SK-MEL-5 (cell line): ENCODE measurements around the gene RAB22A. TPM values are rescaled to one million over a fixed set of nuclear protein-coding genes. Genes with fewer than 3 reads are reported as not detected.
"Not testable (repeated sequence)": the region's sequence is repeated elsewhere in the genome, so short reads cannot be mapped to it uniquely, and the experiment has no call there.

Source experiments
- DNase-seq: peaks from one replicate; pipeline ENCODE4 v3.0.0-alpha.2; 2016; ENCODE audit warnings: low read depth, low spot score
- in situ Hi-C: cut with HindIII; loops from 2 replicates; pipeline ENCODE4 v1.10.0; 2016; ENCODE audit warnings: low sequenced_read_pairs, high pct_unique_total_duplicates, low pct_unique_long_range_greater_than_20kb
- total RNA-seq: library from RNA; depleted of rRNA; stranded (reverse); fragments of >200 nt; shearing (Covaris generic); gene quantifications from 2 replicates; pipeline ENCODE4 v1.2.3, GENCODE V29; 2014

Gene RAB22A
- total RNA-seq, 1 experiment from 2014 or later, result 18.0 TPM

DNA sequence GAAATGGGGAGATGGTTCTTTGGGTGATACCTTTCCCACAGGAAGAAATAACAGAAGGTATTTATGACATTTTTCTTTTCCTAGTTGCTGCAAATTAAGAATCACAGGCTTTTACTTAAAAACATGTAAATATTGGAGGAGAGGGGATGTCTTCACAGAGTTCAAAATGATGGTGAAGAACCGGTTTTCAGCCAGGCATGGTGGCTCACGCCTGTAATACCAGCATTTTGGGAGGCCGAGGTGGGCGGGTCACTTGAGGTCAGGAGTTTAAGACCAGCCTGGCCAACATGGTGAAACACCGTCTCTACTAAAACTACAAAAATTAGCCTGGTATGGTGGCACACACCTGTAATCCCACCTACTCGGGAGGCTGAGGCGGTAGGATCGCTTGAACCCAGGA is 63.8 kb downstream of the RAB22A start:
- DNase-seq, in situ Hi-C loops: not testable (repeated sequence)

DNA sequence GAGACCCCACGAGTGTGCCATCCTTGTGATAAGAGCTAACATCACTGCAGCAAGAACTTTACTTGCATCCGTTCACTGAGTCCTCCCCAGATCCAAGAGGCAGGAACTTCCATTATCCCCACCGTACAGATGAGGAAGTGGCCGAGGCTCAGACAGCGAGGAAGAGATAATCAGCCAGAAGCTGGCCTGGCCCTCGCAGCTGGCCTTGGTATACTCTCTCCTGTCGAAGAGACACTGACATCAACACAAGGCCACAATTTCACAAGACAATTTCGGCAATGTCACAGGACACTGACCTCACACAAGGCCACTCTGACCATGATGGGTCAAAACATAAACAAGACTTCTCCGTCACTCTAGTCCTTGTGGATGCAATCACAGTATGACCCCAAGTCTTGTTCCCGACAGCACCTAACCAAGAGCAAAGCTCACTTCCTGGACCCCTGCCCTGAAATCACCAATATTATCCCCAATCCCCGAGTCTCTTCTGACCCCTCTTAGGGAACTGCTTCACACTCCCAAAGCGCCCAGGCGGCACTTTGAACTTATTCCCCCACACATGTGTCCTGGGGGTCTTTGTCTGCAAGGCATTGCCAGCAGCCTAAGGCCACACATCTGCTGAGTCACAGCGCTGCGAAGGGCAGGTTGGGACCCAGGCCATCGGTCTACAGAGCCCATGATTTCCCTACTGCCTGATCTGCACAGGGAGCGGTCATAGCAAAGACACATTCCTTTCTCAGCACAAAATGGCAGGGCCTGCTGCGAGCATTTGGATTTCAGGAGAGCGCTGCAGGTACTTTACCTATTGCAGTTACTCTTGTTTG is 64.7 kb downstream of the RAB22A start:
- no peak for DNase-seq
- in situ Hi-C loops, result no loop called here

DNA sequence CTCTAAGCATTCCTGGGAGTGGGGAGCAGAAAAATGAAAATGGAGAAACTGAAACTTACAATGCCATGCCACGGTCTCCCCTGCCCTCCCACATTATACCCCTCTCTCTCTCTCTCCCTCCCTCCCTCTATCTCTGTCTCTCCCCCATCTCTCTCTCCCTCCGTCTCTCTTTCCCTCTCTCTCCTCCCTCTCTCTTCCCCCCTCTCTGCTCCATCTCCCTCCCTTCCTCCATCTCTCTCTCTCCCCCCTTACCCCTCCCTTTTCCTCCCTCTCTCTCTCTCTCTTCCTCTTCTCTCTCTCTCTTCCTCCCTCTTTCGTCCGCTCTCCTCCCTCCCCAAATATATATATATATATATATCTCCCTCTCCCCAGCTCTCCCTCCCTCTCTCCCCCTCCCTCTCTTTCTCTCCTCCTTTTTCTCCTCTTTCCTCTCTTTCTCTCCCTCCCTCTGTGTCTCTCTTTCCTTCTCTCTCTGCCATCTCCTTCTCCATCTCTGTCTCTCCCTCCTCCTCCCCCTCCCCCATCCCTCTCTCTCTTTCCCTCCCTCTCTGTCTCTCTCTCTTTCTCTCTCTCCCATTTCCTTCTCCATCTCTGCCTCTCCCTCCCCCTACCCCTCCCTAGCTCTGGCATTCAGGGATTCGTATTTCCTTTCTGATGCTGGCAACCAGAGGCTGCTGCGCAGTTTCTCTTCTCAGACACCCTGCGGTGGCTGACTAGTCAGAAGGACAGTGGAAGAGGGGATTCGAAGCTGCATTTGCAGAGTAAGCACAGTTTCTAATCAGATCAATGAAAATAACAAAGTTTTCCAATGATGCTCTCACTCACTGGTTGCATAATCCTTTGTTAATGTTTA is 65.6 kb downstream of the RAB22A start:
- no peak for DNase-seq
- in situ Hi-C loops, result no loop called here

DNA sequence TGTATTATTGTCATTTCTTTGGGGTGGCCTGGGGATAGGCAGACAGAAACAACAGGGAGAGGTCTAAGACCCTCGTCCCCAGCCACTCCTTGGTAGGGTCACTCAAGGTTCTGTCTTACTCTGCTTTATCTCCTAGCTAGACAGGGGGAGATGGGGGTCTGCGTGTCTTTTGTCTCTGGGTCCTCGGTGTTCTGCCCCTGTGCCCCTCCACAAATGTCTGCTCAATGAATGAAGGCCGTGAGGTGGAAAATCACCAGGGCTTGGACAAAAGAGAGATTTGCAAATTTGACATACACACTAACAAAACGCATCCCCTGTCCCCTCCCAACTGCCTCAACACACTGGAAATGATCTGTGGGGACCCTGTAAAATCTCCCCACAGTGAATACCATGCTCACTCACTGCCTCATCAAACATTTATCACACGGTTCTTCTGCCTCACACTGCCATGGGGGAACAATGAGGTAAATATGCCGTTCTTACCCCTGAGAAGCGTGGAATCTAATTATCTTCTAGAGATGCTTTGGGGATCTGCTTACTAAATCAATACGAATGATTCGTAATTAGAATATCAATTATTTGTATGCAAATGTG is 66.3 kb downstream of the RAB22A start:
- in situ Hi-C loops, result no loop called here
- DNase-seq, result no peak

DNA sequence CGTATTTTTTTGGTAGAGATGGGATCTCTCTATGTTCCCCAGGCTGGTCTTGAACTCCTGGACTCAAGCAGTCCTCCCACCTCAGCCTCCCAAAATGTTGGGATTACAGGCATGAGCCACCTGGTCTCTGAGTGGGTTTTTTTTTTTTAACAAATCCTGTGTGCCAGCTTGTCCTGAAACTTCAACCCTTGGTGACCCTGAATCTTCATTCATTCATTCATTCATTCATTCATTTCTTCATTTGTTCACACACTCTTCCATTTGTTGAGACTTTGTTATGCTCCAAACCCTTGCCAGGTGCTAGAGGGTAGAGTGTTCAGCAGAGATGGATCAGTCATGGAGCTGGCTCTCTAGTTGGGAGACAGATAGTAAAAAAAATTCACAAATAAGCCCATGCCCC is 67.5 kb downstream of the RAB22A start:
- no peak for DNase-seq
- in situ Hi-C loops, result no loop called here

DNA sequence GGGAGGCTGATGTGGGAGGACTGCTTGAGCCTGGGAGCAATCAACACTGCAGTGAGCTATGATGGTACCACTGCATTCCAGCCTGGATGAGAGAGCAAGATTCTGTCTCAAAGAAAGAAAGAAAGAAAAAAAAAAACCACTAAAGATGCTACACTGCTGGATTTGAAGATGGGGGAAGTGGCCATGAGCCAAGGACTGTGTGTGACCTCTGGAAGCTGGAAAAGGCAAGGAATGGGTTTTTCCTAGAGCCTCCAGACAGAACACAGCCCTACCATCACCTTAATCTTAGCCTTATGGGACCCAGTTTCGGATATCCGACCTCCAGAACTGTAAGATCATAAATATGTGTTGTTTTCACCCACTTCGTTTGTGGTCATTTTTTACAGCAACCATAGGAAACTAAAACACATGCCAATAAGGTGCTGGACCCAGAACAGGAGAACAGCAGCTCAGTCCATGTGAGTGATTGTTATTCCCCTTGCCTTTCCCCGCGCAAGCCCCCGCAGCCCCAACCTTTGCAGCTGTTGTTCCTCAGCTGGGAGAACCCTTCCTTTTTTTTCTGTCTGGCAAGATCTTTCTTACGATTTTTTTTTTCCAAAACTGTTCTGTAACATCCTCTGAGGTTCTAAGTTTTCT is 68.4 kb downstream of the RAB22A start:
- no peak for DNase-seq
- in situ Hi-C loops, result no loop called here

DNA sequence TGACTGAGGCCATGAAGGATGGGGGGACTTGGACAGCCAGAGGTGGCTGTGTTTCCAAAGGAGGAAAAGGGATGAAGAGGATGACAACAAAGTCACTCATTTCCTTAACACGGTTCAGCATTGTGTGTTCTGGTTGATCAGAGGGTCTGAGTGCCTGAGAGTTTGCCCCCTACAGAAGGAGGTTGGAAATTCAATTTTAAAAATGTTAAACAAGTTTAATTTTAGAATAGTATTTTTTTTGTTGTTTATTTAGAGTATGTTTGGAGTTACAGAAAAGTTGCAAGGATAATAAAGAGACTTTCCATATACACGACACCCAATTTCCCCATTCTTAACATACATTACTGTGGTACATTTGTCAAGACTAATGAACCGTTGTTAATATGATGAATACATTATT is 69.2 kb downstream of the RAB22A start:
- DNase-seq, result no peak
- in situ Hi-C loops, result no loop called here

DNA sequence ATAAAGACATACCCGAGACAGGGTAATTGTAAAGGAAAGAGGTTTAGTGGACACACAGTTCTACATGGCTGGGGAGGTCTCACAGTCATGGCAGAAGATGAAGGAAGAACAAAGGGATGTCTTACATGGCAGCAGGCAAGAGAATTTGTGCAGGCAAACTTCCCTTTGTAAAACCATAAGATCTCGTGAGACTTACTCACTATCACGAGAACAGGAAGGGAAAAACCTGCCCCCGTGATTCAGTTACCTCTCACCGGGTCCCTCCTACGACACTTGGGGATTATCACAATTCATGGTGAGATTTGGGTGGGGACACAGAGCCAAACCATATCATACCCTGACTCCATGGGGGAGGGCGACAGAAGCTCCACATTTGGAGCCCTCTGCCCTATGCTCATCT is 72.1 kb downstream of the RAB22A start:
- in situ Hi-C loops, result no loop called here
- DNase-seq, result no peak

DNA sequence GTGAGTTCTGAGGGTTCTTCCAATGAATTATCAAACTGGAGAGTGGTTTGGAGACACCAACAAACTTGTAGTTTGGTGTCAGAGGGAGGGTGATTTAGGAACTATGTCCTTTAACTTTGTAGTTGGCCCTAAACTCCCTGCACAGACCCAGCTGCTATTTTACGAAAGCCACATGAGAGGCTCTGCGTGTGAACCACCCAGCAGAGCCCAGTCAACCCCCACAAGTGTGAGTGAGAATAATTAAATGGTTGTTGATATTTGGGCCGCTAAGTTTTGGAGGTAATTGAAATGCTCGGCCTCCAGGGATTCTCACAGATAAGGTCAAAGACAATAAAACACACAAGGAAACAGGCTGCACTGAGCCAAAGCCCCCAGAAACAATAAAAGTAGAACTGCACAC is 72.6 kb downstream of the RAB22A start:
- no peak for DNase-seq
- in situ Hi-C loops, result no loop called here

DNA sequence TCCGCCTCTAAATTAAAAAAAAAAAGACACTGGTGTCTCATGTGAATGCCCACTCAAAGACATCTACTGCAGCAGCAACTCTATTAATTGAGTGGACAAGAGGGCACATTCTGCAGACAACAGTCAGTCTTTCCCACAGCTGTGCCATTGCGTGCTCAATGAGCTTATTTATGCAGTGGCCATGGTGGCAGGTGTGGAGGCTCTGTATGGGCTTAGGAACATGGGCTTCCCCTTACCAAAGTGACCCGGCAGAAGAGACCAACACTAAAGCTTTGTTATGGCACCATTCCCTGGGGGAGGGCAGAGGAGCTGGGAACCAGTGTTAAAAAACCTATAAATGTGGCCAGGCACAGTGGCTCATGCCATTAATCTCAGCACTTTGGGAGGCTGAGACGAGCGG is 75.3 kb downstream of the RAB22A start:
- DNase-seq, result no peak
- in situ Hi-C loops, result no loop called here

DNA sequence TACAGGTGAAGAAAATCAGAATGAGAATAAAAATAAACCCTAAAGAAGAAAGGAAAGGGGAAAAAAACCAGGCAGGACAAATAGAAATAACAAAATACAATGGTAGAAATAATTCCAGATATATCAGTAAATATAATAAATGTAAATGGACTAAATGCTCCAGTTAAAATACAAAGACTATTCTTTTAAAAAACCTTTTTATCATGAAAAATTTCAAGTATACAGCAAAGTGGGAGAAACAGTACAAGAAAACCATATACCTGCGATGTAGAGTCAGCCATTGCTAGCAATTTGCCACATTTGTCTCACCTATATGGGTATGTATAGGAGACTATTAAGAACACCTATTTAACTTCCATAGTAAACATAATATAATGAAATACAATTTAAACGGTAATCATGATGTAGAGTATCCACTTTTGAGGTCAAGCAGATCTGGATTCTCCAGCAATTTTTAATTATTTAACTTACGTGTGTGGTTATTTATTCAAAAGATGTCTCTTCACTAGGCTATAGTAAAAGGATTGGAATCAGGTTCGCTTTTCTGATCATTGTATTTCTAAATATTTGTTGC is 78.6 kb downstream of the RAB22A start:
- in situ Hi-C loops, result no loop called here
- DNase-seq, result no peak

DNA sequence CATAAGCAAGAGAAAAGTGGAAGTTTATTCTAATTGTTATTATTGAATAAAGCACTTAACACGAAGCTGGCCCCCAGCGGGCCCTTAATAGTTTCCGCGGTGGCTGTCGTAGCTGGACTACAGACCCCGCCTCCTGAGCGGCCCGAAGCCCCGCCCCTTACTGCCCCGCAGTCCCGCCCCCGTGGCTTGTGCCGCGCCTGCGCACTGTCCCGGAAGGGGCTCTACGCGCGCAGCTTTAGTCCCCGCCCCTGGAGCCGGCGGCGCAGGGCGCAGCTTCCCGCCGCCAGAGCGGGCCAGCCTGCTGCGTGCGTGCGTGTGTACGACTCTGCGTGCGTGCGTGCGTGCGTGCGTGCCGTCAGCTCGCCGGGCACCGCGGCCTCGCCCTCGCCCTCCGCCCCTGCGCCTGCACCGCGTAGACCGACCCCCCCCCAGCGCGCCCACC is 79.4 kb downstream of the RAB22A start, which contains the start of gene VAPB:
Gene VAPB (plus strand): TSS at position 348 of the 442 bp plus-strand sequence. CDS start 231 bp downstream, outside the sequence.
- in situ Hi-C loops, result no loop called here
- peak; percentile 96 for DNase-seq

DNA sequence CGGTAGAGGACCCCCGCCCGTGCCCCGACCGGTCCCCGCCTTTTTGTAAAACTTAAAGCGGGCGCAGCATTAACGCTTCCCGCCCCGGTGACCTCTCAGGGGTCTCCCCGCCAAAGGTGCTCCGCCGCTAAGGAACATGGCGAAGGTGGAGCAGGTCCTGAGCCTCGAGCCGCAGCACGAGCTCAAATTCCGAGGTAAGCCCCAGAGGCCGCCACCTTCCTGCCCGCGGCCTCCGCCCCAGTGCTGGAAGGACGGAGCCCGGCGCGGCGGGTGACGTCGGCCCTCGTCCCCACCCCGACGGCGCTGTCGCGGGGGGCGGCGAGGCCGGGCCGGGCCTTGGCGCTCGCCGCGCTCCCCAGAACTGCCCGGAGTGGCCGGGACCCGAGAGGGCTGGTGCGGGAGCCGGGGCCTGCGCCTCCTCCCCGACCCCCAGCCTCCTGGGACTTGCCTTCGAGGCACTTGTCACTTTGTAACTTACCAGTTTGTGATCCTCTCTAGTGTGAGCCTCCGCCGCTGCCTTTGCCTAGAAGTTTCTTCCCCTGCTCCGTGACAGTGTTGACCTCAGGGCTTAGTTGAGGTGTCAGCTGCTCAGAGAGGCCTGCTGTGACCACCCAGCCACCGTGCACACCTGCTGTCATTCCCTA is 79.9 kb downstream of the RAB22A start:
- in situ Hi-C loops, result no loop called here

DNA sequence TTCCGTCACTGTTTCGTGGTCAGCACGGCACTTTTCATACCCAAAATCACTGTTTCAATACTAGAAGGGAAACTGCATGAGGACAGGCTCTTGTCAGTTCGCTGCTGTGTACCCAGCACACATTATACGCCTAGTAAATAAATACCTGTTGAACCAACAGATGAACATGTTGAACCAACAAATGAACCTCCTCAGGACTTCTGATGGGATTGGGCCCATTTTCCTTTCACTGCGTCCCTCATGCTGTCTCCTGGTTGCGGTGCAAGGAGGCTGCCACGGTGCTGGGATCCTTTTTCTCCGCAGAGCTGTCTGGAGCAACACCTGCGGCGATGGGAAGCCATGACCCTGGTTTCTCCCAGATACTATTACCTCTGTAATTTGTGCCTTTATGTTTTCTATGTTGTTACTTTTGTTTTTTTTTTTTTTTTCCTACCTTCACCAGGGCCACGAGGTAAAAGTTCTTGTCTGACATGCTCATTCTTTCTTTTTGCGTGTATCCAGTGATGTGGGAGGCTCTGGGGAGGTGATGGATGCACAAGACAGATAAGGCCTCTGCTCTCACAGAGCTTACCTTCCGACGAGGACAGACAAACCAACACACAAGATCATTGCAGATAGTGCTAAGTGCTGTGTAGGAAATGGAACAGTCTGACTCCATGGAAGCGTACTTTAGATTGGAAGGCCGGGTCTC is 80.6 kb downstream of the RAB22A start:
- in situ Hi-C loops, result no loop called here
- no peak for DNase-seq

More for the DNA sequence above, 79.9 kb downstream of the RAB22A start:
- no peak for DNase-seq

DNA sequence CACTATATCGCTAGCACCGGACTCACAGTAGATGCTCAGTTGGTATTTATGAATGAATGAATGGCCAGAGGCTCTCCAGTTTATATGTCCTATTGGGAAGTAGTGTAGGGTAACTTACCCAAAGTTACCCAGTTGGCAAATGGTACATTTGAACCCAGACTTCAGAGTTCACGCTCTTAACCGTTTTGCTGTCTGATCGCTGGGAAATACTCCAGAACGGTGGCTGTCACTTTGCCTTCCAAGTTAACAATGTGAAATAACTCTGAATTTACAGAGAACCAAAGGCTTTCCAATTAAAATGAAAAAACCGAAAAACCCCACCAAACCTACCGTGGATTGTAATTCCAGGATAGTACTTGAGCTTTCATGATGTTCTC is 81.1 kb downstream of the RAB22A start:
- in situ Hi-C loops, result no loop called here
- DNase-seq, result no peak

DNA sequence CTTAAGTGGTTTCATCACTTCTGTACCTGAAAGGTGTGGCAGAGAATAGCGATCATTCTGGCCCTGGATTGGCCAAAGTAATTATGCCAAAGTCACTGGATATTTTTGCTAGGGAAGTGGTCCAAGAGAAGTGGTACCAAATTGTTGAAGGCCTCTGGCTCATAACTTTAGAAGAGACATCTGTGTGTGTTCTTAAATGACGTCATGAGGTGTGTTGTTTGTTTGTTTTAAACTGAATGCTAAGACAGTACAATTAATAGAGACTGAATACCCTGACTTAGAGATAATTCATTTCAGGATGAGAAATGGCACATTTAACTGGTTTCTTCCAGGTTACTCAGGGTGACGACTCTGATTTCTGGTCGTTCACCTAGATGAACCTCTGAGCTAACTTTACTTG is 82.8 kb downstream of the RAB22A start:
- in situ Hi-C loops, result no loop called here
- DNase-seq, result no peak

DNA sequence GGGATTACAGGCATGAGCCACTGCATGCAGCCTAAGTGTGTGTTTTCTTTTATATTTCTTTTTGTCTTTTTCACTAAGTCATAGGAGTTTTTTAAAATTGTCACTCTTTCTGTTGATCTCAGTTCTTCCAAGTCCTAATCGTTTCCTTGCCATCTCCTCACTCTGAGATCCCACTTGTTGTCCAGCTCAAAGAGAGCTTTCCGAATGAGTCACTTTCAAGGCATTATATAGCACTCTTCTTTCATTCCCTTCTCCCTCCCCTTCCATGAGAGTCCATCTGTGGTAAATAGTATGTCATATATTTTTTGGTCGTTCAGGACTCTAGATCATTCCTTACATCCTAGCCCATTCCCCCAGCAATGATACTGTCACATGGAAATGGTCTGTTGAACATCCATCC is 83.8 kb downstream of the RAB22A start:
- no peak for DNase-seq
- in situ Hi-C loops, result no loop called here
